Endothelial cell of umbilical vein (primary cell): ENCODE measurements around the gene ZNF74. TPM values are rescaled to one million over a fixed set of nuclear protein-coding genes. Genes with fewer than 3 reads are reported as not detected.
"Not testable (repeated sequence)": the region's sequence is repeated elsewhere in the genome, so short reads cannot be mapped to it uniquely, and the experiment has no call there.

Experiments
- BruUV-seq: library from RNA; stranded (reverse); fragments of 400-500 nt; replicated peaks from 2 replicates; lab custom pipeline; 2021; lab: Mats Ljungman, UMichigan
- CTCF ChIA-PET: fragments of 300-600, 350-600 bp; sonication (Branson Sonifier 250); formaldehyde crosslinking; loops from one replicate; lab custom pipeline; 2021; ENCODE audit warnings: antibody characterized with exemption, inconsistent platforms; lab: Charles Lee
- POLR2A ChIA-PET: fragments of 300-600, 350-600 bp; sonication (Branson Sonifier 250); formaldehyde crosslinking; loops from one replicate; lab custom pipeline; 2021; ENCODE audit warnings: antibody characterized with exemption, inconsistent platforms; lab: Charles Lee
- DNase-seq: peaks from one replicate; pipeline ENCODE4 v3.0.0-alpha.2; 2011; ENCODE audit warnings: low read depth, low spot score
- FAIRE-seq: peaks from 2 replicates; lab custom pipeline; 2011; peaks lifted over from hg19 to GRCh38; lab: Jason Lieb, UNC
- H2AFZ ChIP-seq: 2 replicates; pipeline ENCODE4 v1.6.0; 2012; ENCODE audit warnings: low read depth, low read length, control low read depth, inconsistent platforms
- H3K27ac ChIP-seq: 2 replicates; pipeline ENCODE4 v1.5.1; 2011; ENCODE audit warnings: low read depth, mild to moderate bottlenecking, control low read depth, low read length, moderate library complexity; ENCODE audit not compliant: insufficient read depth
- H3K27me3 ChIP-seq, 2 experiments: 2 replicates each; pipeline versions ENCODE4 v1.6.0 to v1.6.1; 2011; ENCODE audit warnings: low read length in 2 of 2, mixed read lengths in 1 of 2; ENCODE audit not compliant: control insufficient read depth in 2 of 2, insufficient read depth in 2 of 2
- H3K36me3 ChIP-seq, 2 experiments: 2 replicates in 1 of 2; 3 replicates in 1 of 2; pipeline ENCODE4 v1.5.1; 2011; ENCODE audit warnings: low read length in 2 of 2, mild to moderate bottlenecking in 1 of 2, moderate library complexity in 1 of 2; ENCODE audit not compliant: control insufficient read depth in 2 of 2, insufficient read depth in 2 of 2; ENCODE audit errors: extremely low read depth in 1 of 2
- H3K4me1 ChIP-seq: 3 replicates; pipeline ENCODE4 v1.5.1; 2011; ENCODE audit warnings: mild to moderate bottlenecking, low read length; ENCODE audit not compliant: control insufficient read depth, insufficient read depth; ENCODE audit errors: extremely low read depth
- H3K4me2 ChIP-seq: 2 replicates; pipeline ENCODE4 v1.6.1; 2011; ENCODE audit warnings: low read length, control low read depth, mixed read lengths; ENCODE audit not compliant: insufficient read depth
- H3K4me3 ChIP-seq, 3 experiments: fragments of 200-600 bp in 1 of 3; sonication (generic), shearing (Covaris generic) in 1 of 3; replicated peaks in 1 of 3; 2 replicates each; pipeline ENCODE4 v1.5.1; 2011 to 2016; ENCODE audit warnings: control low read depth in 3 of 3, low read length in 3 of 3, mild to moderate bottlenecking in 2 of 3, inconsistent platforms in 1 of 3, low read depth in 1 of 3, moderate library complexity in 1 of 3; ENCODE audit not compliant: insufficient read depth in 1 of 3
- H3K79me2 ChIP-seq: 2 replicates; pipeline ENCODE4 v1.6.0; 2012; ENCODE audit warnings: low read length, inconsistent platforms; ENCODE audit not compliant: control insufficient read depth, insufficient read depth
- H3K9ac ChIP-seq: replicated peaks from 2 replicates; pipeline ENCODE3; 2011; ENCODE audit warnings: low read length, control low read depth; ENCODE audit not compliant: insufficient read depth; ENCODE audit errors: extremely low read depth
- H3K9me1 ChIP-seq: replicated peaks from 3 replicates; pipeline ENCODE4 v1.6.0; 2011; ENCODE audit warnings: mild to moderate bottlenecking, low read length; ENCODE audit not compliant: control insufficient read depth, insufficient read depth; ENCODE audit errors: extremely low read depth
- H3K9me3 ChIP-seq: replicated peaks from 2 replicates; pipeline ENCODE4 v1.5.1; 2012; ENCODE audit warnings: low read length, inconsistent platforms; ENCODE audit not compliant: control insufficient read depth, insufficient read depth
- H4K20me1 ChIP-seq: replicated peaks from 2 replicates; pipeline ENCODE3; 2011; ENCODE audit warnings: mild to moderate bottlenecking, low read length; ENCODE audit not compliant: control insufficient read depth, insufficient read depth; ENCODE audit errors: extremely low read depth
- EZH2 ChIP-seq: IDR thresholded peaks from 2 replicates; pipeline ENCODE4 v1.6.1; 2012; ENCODE audit warnings: borderline replicate concordance, low read depth, mild to moderate bottlenecking, moderate library complexity, low read length, inconsistent platforms; ENCODE audit not compliant: severe bottlenecking
- FOS ChIP-seq: IDR thresholded peaks from 2 replicates; pipeline ENCODE4 v1.6.1; 2011; ENCODE audit warnings: mild to moderate bottlenecking, low read length, moderate library complexity, borderline replicate concordance; ENCODE audit not compliant: insufficient read depth
- GATA2 ChIP-seq: IDR thresholded peaks from 2 replicates; pipeline ENCODE4 v1.7.0; 2011; ENCODE audit warnings: low read depth, mild to moderate bottlenecking, moderate library complexity, mixed read lengths, low read length; ENCODE audit not compliant: insufficient read length, insufficient read depth
- JUN ChIP-seq: IDR thresholded peaks from 2 replicates; pipeline ENCODE4 v1.6.1; 2011; ENCODE audit warnings: borderline replicate concordance, low read depth; ENCODE audit not compliant: insufficient read length, insufficient read depth
- MYC ChIP-seq: IDR thresholded peaks from one replicate; pipeline ENCODE4 v1.6.1; 2011; ENCODE audit warnings: mild to moderate bottlenecking, low read depth, low read length
- POLR2A ChIP-seq: IDR thresholded peaks from 2 replicates; pipeline ENCODE4 v1.6.1; 2012; ENCODE audit warnings: low read depth, mild to moderate bottlenecking, control low read depth, low read length
- POLR2AphosphoS5 ChIP-seq: IDR thresholded peaks from 2 replicates; pipeline ENCODE4 v1.6.1; 2012; ENCODE audit warnings: low read depth, mild to moderate bottlenecking, control low read depth, low read length, moderate library complexity; ENCODE audit not compliant: insufficient read depth
- dilution Hi-C: fragments of 300-500 bp; cut with MboI; formaldehyde crosslinking; loops from one replicate; pipeline ENCODE4 v1.15.0; 2019; ENCODE audit warnings: low sequenced_read_pairs; ENCODE audit not compliant: extremely low pct_ligation_motif_present
- intact Hi-C: fragments of 100-400 bp; cut with micrococcal nuclease; formaldehyde crosslinking; loops from one replicate; pipeline ENCODE4 v1.10.0; 2022
- polyA plus RNA-seq, 4 experiments: library from polyadenylated mRNA; depleted of rRNA in 3 of 4; stranded (reverse) in 3 of 4; unstranded in 1 of 4; fragments of >200 nt; gene quantifications; 2 replicates each; pipeline versions ENCODE4 v1.2.1 to v1.2.3, GENCODE V29; 2011 to 2012; ENCODE audit warnings: missing spikeins in 1 of 4
- total RNA-seq: library from RNA; stranded (reverse); gene quantifications from 2 replicates; pipeline ENCODE4 v1.2.3, GENCODE V29; 2021
- TF ChIP-seq, protein P1 (sequence below), 2 donors: IDR thresholded peaks; 1 replicate in 1 of 2; 2 replicates in 1 of 2; pipeline ENCODE4 v1.5.1; 2011; ENCODE audit warnings: low read length in 2 of 2, mild to moderate bottlenecking in 2 of 2, moderate library complexity in 2 of 2, control low read depth in 1 of 2, inconsistent platforms in 1 of 2, low read depth in 1 of 2; ENCODE audit not compliant: insufficient read depth in 1 of 2; ENCODE audit errors: extremely low read depth in 1 of 2
- TF ChIP-seq, protein P2 (sequence below): IDR thresholded peaks from 2 replicates; pipeline ENCODE4 v1.6.1; 2011; ENCODE audit not compliant: insufficient read depth, insufficient read length

The ZNF74 gene
- total and polyA plus RNA-seq, 2 donors (not counting 3 experiments of a cell fraction or from before 2014, with no cell fraction given): 8.6 to 13.4 TPM

DNA sequence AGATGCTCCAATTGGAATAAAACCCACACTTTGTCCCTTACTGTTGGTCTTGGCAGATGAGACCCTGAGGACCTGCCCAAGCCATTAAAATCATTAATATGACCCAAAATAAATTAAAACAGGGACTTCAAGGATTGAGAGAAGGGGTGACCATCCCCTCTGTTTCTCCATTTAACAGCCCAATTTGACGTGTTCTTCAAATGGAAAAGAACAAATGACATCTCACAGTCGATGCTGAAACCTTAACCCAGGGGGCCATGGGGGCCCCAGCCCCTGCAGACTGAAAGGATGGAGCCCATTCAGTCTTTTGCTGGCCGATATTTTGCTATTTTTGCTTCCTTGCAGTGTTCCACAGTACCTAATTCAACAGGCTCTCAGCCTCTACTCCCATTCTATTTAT lies 20.5 kb downstream of the ZNF74 start:
- Histone ChIP-seq H3K27ac (no peak overlapping the region), H3K4me2 (no peak overlapping the region), H3K4me1 (no peaks in the 10 kb centered on the region), H3K9me1 (no peaks in the 10 kb centered on the region), H3K36me3 (no peaks in the 10 kb centered on the region), H2AFZ (no peak overlapping the region), H3K27me3 (peaks cover 5% of the 10 kb centered on the region in 2 experiments), H3K4me3 (no peak overlapping the region), H3K9me3 (no peaks in the 10 kb centered on the region), H3K79me2 (no peaks in the 10 kb centered on the region), H3K9ac (no peak overlapping the region), H4K20me1 (no peaks in the 10 kb centered on the region)
- dilution Hi-C loops: no loop called here
- TF ChIP-seq MYC (no peak), POLR2AphosphoS5 (no peak), POLR2A (no peak), EZH2 (no peak), JUN (no peak), GATA2 (no peak), FOS (no peak)
- TF ChIP-seq, protein P1, sequence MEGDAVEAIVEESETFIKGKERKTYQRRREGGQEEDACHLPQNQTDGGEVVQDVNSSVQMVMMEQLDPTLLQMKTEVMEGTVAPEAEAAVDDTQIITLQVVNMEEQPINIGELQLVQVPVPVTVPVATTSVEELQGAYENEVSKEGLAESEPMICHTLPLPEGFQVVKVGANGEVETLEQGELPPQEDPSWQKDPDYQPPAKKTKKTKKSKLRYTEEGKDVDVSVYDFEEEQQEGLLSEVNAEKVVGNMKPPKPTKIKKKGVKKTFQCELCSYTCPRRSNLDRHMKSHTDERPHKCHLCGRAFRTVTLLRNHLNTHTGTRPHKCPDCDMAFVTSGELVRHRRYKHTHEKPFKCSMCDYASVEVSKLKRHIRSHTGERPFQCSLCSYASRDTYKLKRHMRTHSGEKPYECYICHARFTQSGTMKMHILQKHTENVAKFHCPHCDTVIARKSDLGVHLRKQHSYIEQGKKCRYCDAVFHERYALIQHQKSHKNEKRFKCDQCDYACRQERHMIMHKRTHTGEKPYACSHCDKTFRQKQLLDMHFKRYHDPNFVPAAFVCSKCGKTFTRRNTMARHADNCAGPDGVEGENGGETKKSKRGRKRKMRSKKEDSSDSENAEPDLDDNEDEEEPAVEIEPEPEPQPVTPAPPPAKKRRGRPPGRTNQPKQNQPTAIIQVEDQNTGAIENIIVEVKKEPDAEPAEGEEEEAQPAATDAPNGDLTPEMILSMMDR (IDR thresholded peaks at IDR 0.05; ENCODE audit: extremely low read depth in 1 of 2, insufficient read depth in 1 of 2, low read depth in 1 of 2, low read length in 2 of 2): no peak
- TF ChIP-seq, protein P2, sequence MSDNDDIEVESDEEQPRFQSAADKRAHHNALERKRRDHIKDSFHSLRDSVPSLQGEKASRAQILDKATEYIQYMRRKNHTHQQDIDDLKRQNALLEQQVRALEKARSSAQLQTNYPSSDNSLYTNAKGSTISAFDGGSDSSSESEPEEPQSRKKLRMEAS: no peak
- BruUV-seq: no TSS peak
- ChIA-PET POLR2A (no interaction called here), CTCF (no interaction called here)
- intact Hi-C loops: no loop called here
- no peak for DNase-seq
- FAIRE-seq: no peak

DNA sequence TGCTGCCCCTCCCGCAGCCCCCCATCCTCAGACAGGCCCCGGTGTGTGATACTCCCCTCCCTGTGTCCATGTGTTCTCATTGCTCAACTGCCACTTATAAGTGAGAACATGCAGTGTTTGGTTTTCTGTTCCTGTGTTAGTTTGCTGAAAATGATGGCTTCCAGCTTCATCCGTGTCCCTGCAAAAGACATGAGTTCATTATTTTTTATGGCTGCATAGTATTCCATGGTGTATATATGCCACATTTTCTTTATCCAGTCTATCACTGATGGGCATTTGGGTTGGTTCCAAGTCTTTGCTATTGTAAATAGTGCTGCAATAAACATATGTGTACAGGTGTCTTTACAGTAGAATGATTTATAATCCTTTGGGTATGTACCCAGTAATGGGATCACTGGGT lies 21.3 kb downstream of the ZNF74 start:
- H3K9ac ChIP-seq, H3K27me3 ChIP-seq, H2AFZ ChIP-seq, H3K4me3 ChIP-seq, H3K9me1 ChIP-seq, H3K79me2 ChIP-seq, H3K4me2 ChIP-seq, intact Hi-C loops, DNase-seq, H3K9me3 ChIP-seq, POLR2A ChIA-PET, FAIRE-seq, H3K27ac ChIP-seq, H4K20me1 ChIP-seq, H3K4me1 ChIP-seq, BruUV-seq, dilution Hi-C loops, H3K36me3 ChIP-seq: not testable (repeated sequence)
- CTCF ChIA-PET: interaction anchor here (4.3 kb wide), 1 partner anchor 40 kb away, joined by 337 read pairs; no protein-coding TSS in a partner anchor

DNA sequence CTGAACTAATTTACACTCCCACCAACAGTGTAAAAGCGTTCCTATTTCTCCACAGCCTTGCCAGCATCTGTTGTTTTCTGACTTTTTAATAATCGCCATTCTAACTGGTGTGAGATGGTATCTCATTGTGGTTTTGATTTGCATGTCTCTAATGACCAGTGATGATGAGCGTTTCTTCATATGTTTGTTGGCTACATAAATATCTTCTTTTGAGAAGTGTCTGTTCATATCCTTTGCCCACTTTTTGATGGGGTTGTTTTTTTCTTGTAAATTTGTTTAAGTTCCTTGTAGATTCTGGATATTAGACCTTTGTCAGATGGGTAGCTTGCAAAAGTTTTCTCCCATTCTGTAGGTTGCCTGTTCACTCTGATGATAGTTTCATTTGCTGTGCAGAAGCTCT lies 21.7 kb downstream of the ZNF74 start:
- H4K20me1 ChIP-seq, H3K4me1 ChIP-seq, H3K27ac ChIP-seq, POLR2A ChIA-PET, H3K4me3 ChIP-seq, H3K4me2 ChIP-seq, H3K9me1 ChIP-seq, dilution Hi-C loops, H3K36me3 ChIP-seq, intact Hi-C loops, DNase-seq, H2AFZ ChIP-seq, H3K9ac ChIP-seq, BruUV-seq, H3K27me3 ChIP-seq, H3K79me2 ChIP-seq, FAIRE-seq, H3K9me3 ChIP-seq: not testable (repeated sequence)
- CTCF ChIA-PET: interaction anchor here (4.3 kb wide), 1 partner anchor 39 kb away, joined by 337 read pairs; no protein-coding TSS in a partner anchor
